Omental fat pad (tissue), 4 donors: ENCODE measurements around the gene SGMS1. TPM values are rescaled to one million over a fixed set of nuclear protein-coding genes. Genes with fewer than 3 reads are reported as not detected.

Experiments
- ATAC-seq: fragments of 150-250 bp; one replicate; pipeline ENCODE4 v1.9.1; 2016; ENCODE audit warnings: mild to moderate bottlenecking, moderate library complexity; ENCODE audit not compliant: low FRiP score
- DNase-seq: peaks from one replicate; pipeline ENCODE4 v3.0.0-alpha.2; 2019; ENCODE audit warnings: low spot score
- total RNA-seq, 4 donors: library from RNA; depleted of rRNA; stranded (reverse); fragments of >200 nt; gene quantifications; one replicate each; pipeline ENCODE4 v1.1.0, GENCODE V29; 2016
- TF ChIP-seq, protein P1 (sequence below), 3 donors: fragments of 450-650 bp; IDR thresholded peaks; one replicate each; pipeline ENCODE4 v1.5.1; 2016 to 2017; ENCODE audit warnings: antibody characterized with exemption in 3 of 3, mild to moderate bottlenecking in 3 of 3, moderate library complexity in 2 of 3

Gene SGMS1
- total RNA-seq, 4 donors from 2014 or later = 82.5 to 136 (median 96.4) TPM

DNA sequence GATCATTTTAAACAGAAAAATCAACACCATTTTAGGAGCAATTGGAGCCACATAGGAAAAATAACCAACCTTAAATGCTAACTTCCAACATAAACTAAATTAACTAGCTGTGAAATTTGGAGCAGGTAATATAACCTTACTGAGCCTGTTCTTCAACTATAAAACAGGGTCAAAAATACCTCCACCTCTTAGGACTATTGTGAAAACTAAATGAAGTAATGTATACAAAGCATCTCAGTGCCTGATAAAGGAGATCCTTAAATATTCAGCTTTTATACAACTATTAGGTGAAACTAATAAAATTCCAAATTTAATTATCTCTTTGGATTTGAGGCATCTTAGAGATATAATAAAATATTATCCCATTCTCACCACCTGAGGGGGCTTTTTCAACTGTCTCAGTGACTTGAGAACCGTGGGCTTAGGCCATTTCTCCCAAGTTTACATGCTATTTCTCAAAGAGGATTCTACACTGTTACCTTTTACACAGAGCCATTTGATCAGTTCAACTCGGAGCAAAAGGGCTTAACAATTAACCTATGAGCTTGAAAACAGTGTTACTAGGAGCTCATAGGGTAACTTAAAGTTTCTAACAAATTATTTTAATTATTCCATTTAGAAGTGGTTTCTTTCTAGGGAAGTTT is 207.5 kb downstream of the SGMS1 start:
- TF ChIP-seq, protein P1, sequence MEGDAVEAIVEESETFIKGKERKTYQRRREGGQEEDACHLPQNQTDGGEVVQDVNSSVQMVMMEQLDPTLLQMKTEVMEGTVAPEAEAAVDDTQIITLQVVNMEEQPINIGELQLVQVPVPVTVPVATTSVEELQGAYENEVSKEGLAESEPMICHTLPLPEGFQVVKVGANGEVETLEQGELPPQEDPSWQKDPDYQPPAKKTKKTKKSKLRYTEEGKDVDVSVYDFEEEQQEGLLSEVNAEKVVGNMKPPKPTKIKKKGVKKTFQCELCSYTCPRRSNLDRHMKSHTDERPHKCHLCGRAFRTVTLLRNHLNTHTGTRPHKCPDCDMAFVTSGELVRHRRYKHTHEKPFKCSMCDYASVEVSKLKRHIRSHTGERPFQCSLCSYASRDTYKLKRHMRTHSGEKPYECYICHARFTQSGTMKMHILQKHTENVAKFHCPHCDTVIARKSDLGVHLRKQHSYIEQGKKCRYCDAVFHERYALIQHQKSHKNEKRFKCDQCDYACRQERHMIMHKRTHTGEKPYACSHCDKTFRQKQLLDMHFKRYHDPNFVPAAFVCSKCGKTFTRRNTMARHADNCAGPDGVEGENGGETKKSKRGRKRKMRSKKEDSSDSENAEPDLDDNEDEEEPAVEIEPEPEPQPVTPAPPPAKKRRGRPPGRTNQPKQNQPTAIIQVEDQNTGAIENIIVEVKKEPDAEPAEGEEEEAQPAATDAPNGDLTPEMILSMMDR (IDR thresholded peaks at IDR 0.05) = no peak
- ATAC-seq (no peak), DNase-seq (no peak)

DNA sequence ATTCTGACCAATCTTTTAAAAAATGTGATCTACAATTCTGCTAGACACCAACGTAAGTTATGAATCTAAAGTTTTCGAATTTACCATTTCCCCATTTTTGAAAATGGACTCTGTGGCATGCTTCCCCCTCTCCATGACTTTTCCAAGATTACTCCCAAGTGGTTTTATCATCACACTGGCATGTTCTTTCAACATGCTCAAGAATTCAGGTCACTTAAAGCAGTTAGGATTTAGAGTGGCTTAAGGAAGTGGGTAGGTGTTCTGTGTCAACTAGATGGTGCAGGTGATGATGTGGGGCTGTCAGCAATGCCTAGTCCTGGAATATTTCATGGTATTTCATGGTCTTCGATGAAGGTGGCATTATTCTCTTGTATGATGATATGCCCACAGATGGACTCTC is 208.5 kb downstream of the SGMS1 start:
- ATAC-seq = no peak

DNA sequence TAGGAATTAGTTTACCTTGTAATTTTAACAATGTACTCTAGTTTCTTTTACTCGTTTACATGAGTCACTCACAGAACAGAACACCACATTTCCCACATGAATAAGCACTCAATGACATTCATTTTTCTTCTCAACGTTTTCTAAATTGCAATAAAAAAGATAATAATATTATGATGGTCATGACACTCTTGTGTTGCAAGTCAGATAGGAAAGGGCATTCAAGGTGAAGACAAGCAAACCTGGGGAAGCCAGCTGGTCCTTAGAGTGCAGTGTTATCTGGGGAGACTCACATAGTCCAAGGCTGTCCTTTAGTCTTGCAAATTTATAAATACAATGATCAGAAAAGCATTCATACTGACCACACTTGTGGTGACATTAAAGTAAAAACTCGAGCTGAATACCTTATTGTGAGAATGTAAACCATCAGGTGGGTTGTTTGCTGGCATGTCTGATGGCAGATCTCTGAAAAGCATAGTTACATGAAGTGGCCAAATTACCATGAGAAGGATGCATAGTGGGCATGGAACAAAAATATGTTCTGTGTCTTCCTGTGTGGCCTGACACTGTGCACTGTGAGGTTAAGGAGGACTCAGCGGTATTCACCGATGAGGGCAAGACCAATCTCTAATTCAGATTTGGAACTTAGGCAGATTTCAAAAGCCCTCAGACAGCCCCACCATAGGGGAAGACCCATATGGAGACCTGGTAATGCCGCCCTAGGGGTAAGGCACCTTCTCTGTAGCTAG is 213.5 kb downstream of the SGMS1 start:
- DNase-seq = no peak
- TF ChIP-seq, protein P1 (IDR thresholded peaks at IDR 0.05) = no peak
- ATAC-seq = no peak

More for the DNA sequence above, 208.5 kb downstream of the SGMS1 start:
- TF ChIP-seq, protein P1 (IDR thresholded peaks at IDR 0.05) = no peak
- no peak for DNase-seq

DNA sequence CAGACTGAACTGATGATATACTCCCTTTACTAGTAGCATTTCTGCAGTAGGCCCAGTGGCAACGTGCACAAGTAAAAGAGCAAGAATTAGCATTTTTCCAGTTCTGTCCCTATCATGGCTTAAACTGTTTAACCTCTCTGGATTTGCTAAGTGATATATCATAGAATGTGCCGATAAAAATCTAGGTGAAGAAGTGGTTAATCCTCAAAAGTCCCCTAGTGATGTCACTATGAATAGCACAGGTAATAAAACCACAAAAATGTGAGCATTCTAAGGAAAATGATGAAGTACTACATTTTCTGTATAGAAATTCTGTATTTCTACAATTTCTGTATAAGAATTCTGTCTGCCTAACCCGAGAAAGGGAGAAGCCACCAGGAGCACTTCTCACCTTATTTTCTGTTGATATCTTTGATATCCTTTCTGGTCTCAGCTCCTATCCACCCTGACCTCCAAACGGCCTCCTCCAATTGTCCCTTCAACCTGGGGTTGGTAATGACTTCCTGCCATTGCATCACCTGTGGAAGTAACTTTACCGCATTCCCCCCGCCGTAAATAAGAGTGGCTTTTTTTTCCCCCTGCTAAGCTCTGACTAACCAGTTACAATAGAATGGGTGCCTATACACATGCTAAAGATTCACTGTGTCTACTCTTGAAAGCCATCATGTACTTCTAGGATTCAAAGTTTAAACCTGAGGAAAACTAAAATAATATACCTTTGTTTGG is 216.5 kb downstream of the SGMS1 start:
- no peak for DNase-seq

DNA sequence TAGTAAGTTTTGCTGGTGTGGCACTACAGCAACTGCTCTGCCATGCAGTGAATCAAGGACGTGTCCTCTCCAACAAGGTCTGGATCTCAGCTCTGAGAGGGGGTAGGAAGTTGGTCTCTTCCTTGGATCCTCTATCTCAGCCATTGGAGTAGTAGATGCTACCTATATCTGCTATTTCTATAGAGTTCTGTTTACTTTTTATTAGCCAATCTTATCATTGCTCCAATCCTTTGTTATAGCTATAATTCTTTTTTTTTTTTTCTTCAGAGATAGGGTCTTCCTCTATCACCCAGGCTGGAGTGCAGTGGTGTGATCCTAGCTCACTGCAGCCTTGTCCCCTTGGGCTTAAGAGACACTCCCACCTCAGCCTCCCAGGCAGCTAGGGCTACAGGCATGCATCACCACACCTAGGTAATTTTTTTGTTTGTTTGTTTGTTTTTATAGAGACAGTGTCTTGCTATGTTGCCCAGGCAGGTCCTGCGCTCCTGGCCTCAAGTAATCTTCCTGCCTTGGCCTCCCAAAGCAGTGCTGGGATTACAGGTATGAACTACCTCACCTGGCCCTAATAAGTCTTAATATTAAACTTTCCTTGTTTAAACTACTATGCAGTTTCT is 217.2 kb downstream of the SGMS1 start:
- TF ChIP-seq, protein P1 (IDR thresholded peaks at IDR 0.05) = no peak
- no peak for ATAC-seq
- no peak for DNase-seq

More for the DNA sequence above, 216.5 kb downstream of the SGMS1 start:
- TF ChIP-seq, protein P1 (IDR thresholded peaks at IDR 0.05) = no peak
- ATAC-seq = no peak

DNA sequence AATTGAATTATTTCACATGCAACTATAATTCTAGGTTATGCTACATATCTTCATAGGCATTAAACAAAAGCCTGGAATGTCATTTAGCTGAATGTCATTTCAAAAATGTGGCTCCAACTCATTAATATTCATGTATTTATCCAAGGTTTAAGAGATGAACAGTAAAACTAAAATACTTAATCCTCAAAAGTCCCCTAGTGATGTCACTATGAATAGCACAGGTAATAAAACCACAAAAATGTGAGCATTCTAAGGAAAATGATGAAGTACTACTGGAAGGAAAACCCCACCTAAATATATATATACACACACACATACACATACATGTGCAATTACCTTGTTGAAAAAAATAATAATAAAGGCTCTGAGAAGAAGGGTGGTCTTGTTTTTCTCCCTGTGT is 218.0 kb downstream of the SGMS1 start:
- TF ChIP-seq, protein P1 (IDR thresholded peaks at IDR 0.05) = no peak
- DNase-seq (no peak), ATAC-seq (no peak)
